ENCODE measurements around the gene HDAC5.

HDAC5 gene

GRCh38 chr17:44097110-44097958, 26.1 kb downstream of the HDAC5 start:
- no peak overlapping the region for H3K27ac ChIP-seq (ENCODE audit: insufficient read depth, low read length, poor library complexity, severe bottlenecking)
- no peaks in the 10 kb centered on the region for H3K27me3 ChIP-seq (replicated peaks; ENCODE audit: control insufficient read depth, insufficient read depth, low read length, poor library complexity, severe bottlenecking)
- no peak for DNase-seq
- H3K9me3 ChIP-seq (ENCODE audit: control insufficient read depth, low read length): no peaks in the 10 kb centered on the region
- H3K36me3 ChIP-seq (ENCODE audit: control insufficient read depth, insufficient read depth, low read length): peaks cover 2% of the 10 kb centered on the region
- peaks cover 3% of the 10 kb centered on the region for H3K4me1 ChIP-seq (ENCODE audit: control insufficient read depth, insufficient read depth, low read length, poor library complexity, severe bottlenecking)
- no peak overlapping the region for H3K4me3 ChIP-seq (ENCODE audit: insufficient read depth, low read depth, low read length, poor library complexity, severe bottlenecking)

- no peak overlapping the region for H3K27ac ChIP-seq (ENCODE audit: insufficient read depth, low read length, poor library complexity, severe bottlenecking)
- peaks cover 3% of the 10 kb centered on the region for H3K4me1 ChIP-seq (ENCODE audit: control insufficient read depth, insufficient read depth, low read length, poor library complexity, severe bottlenecking)
- no peaks in the 10 kb centered on the region for H3K27me3 ChIP-seq (replicated peaks; ENCODE audit: control insufficient read depth, insufficient read depth, low read length, poor library complexity, severe bottlenecking)
- H3K9me3 ChIP-seq (ENCODE audit: control insufficient read depth, low read length): no peaks in the 10 kb centered on the region
- no peak overlapping the region for H3K4me3 ChIP-seq (ENCODE audit: insufficient read depth, low read depth, low read length, poor library complexity, severe bottlenecking)
- H3K36me3 ChIP-seq (ENCODE audit: control insufficient read depth, insufficient read depth, low read length): peaks cover 17% of the 10 kb centered on the region
- DNase-seq: no peak
These were observed 27.6 kb downstream of the HDAC5 start for GRCh38 chr17:44095647-44096496.

- Histone ChIP-seq H3K4me3 (ENCODE audit: insufficient read depth, low read depth, low read length, poor library complexity, severe bottlenecking) (no peak overlapping the region), H3K27ac (ENCODE audit: insufficient read depth, low read length, poor library complexity, severe bottlenecking) (no peak overlapping the region)
These were observed 28.1 kb downstream of the HDAC5 start for GRCh38 chr17:44095388-44095646.

GRCh38 chr17:44094701-44095387, 28.6 kb downstream of the HDAC5 start:
- H3K27me3 ChIP-seq (replicated peaks; ENCODE audit: control insufficient read depth, insufficient read depth, low read length, poor library complexity, severe bottlenecking): no peaks in the 10 kb centered on the region
- H3K36me3 ChIP-seq (ENCODE audit: control insufficient read depth, insufficient read depth, low read length): peaks cover 18% of the 10 kb centered on the region
- H3K27ac ChIP-seq (ENCODE audit: insufficient read depth, low read length, poor library complexity, severe bottlenecking): no peak overlapping the region
- no peak for DNase-seq
- peaks cover 3% of the 10 kb centered on the region for H3K4me1 ChIP-seq (ENCODE audit: control insufficient read depth, insufficient read depth, low read length, poor library complexity, severe bottlenecking)
- H3K4me3 ChIP-seq (ENCODE audit: insufficient read depth, low read depth, low read length, poor library complexity, severe bottlenecking): no peak overlapping the region
- H3K9me3 ChIP-seq (ENCODE audit: control insufficient read depth, low read length): no peaks in the 10 kb centered on the region

More at GRCh38 chr17:44095388-44095646, 28.1 kb downstream of the HDAC5 start:
- no peaks in the 10 kb centered on the region for H3K27me3 ChIP-seq (replicated peaks; ENCODE audit: control insufficient read depth, insufficient read depth, low read length, poor library complexity, severe bottlenecking)
- H3K36me3 ChIP-seq (ENCODE audit: control insufficient read depth, insufficient read depth, low read length): peaks cover 18% of the 10 kb centered on the region
- no peak for DNase-seq
- H3K9me3 ChIP-seq (ENCODE audit: control insufficient read depth, low read length): no peaks in the 10 kb centered on the region
- H3K4me1 ChIP-seq (ENCODE audit: control insufficient read depth, insufficient read depth, low read length, poor library complexity, severe bottlenecking): peaks cover 3% of the 10 kb centered on the region

- no peak overlapping the region for H3K4me3 ChIP-seq (ENCODE audit: insufficient read depth, low read depth, low read length, poor library complexity, severe bottlenecking)
- no peak for DNase-seq
- H3K4me1 ChIP-seq (ENCODE audit: control insufficient read depth, insufficient read depth, low read length, poor library complexity, severe bottlenecking): peaks cover 3% of the 10 kb centered on the region
- H3K27ac ChIP-seq (ENCODE audit: insufficient read depth, low read length, poor library complexity, severe bottlenecking): no peak overlapping the region
- no peaks in the 10 kb centered on the region for H3K9me3 ChIP-seq (ENCODE audit: control insufficient read depth, low read length)
- H3K27me3 ChIP-seq (replicated peaks; ENCODE audit: control insufficient read depth, insufficient read depth, low read length, poor library complexity, severe bottlenecking): no peaks in the 10 kb centered on the region
- peaks cover 22% of the 10 kb centered on the region for H3K36me3 ChIP-seq (ENCODE audit: control insufficient read depth, insufficient read depth, low read length)
These were observed 30.1 kb downstream of the HDAC5 start for GRCh38 chr17:44093231-44093900.

GRCh38 chr17:44092051-44092450, 31.4 kb downstream of the HDAC5 start:
- Histone ChIP-seq H3K36me3 (ENCODE audit: control insufficient read depth, insufficient read depth, low read length) (peaks cover 22% of the 10 kb centered on the region), H3K27ac (ENCODE audit: insufficient read depth, low read length, poor library complexity, severe bottlenecking) (no peak overlapping the region), H3K4me1 (ENCODE audit: control insufficient read depth, insufficient read depth, low read length, poor library complexity, severe bottlenecking) (peaks cover 3% of the 10 kb centered on the region), H3K4me3 (ENCODE audit: insufficient read depth, low read depth, low read length, poor library complexity, severe bottlenecking) (no peak overlapping the region), H3K27me3 (replicated peaks; ENCODE audit: control insufficient read depth, insufficient read depth, low read length, poor library complexity, severe bottlenecking) (no peaks in the 10 kb centered on the region), H3K9me3 (ENCODE audit: control insufficient read depth, low read length) (no peaks in the 10 kb centered on the region)
- no peak for DNase-seq

- Histone ChIP-seq H3K4me3 (ENCODE audit: insufficient read depth, low read depth, low read length, poor library complexity, severe bottlenecking) (no peak overlapping the region), H3K4me1 (ENCODE audit: control insufficient read depth, insufficient read depth, low read length, poor library complexity, severe bottlenecking) (peaks cover 3% of the 10 kb centered on the region), H3K27ac (ENCODE audit: insufficient read depth, low read length, poor library complexity, severe bottlenecking) (no peak overlapping the region), H3K9me3 (ENCODE audit: control insufficient read depth, low read length) (no peaks in the 10 kb centered on the region), H3K27me3 (replicated peaks; ENCODE audit: control insufficient read depth, insufficient read depth, low read length, poor library complexity, severe bottlenecking) (no peaks in the 10 kb centered on the region), H3K36me3 (ENCODE audit: control insufficient read depth, insufficient read depth, low read length) (peaks cover 22% of the 10 kb centered on the region)
- no peak for DNase-seq
These were observed 32.0 kb downstream of the HDAC5 start for GRCh38 chr17:44091200-44091997.

GRCh38 chr17:44088254-44088653, 35.2 kb downstream of the HDAC5 start:
- Histone ChIP-seq H3K27me3 (replicated peaks; ENCODE audit: control insufficient read depth, insufficient read depth, low read length, poor library complexity, severe bottlenecking) (no peaks in the 10 kb centered on the region), H3K9me3 (ENCODE audit: control insufficient read depth, low read length) (no peaks in the 10 kb centered on the region), H3K4me3 (ENCODE audit: insufficient read depth, low read depth, low read length, poor library complexity, severe bottlenecking) (no peak overlapping the region), H3K27ac (ENCODE audit: insufficient read depth, low read length, poor library complexity, severe bottlenecking) (no peak overlapping the region), H3K36me3 (ENCODE audit: control insufficient read depth, insufficient read depth, low read length) (peaks cover 35% of the 10 kb centered on the region), H3K4me1 (ENCODE audit: control insufficient read depth, insufficient read depth, low read length, poor library complexity, severe bottlenecking) (no peaks in the 10 kb centered on the region)
- DNase-seq: no peak

- H3K4me1 ChIP-seq (ENCODE audit: control insufficient read depth, insufficient read depth, low read length, poor library complexity, severe bottlenecking): no peaks in the 10 kb centered on the region
- no peak overlapping the region for H3K4me3 ChIP-seq (ENCODE audit: insufficient read depth, low read depth, low read length, poor library complexity, severe bottlenecking)
- peaks cover 42% of the 10 kb centered on the region for H3K36me3 ChIP-seq (ENCODE audit: control insufficient read depth, insufficient read depth, low read length)
These were observed 36.1 kb downstream of the HDAC5 start for GRCh38 chr17:44087319-44087718.

More at GRCh38 chr17:44087319-44087718, 36.1 kb downstream of the HDAC5 start:
- DNase-seq: no peak
- H3K27me3 ChIP-seq (replicated peaks; ENCODE audit: control insufficient read depth, insufficient read depth, low read length, poor library complexity, severe bottlenecking): no peaks in the 10 kb centered on the region
- H3K9me3 ChIP-seq (ENCODE audit: control insufficient read depth, low read length): no peaks in the 10 kb centered on the region
- no peak overlapping the region for H3K27ac ChIP-seq (ENCODE audit: insufficient read depth, low read length, poor library complexity, severe bottlenecking)
